HepG2 (cell line): ENCODE results near the gene KISS1R. TPM values are rescaled to one million over a fixed set of nuclear protein-coding genes. Genes with fewer than 3 reads are reported as not detected.

Experiments
- ASH2L ChIP-seq: fragments of 300-600, 200-600 bp; sonication (generic); IDR thresholded peaks from 2 replicates; pipeline ENCODE4 v1.7.0; 2017; ENCODE audit warnings: low read depth, mild to moderate bottlenecking, moderate library complexity, mixed read lengths, low read length; ENCODE audit not compliant: insufficient read length
- HHEX ChIP-seq: IDR thresholded peaks from 2 replicates; pipeline ENCODE4 v1.6.1; 2016; ENCODE audit warnings: control low read depth
- MAFG ChIP-seq: sonication (generic); formaldehyde crosslinking; IDR thresholded peaks from 2 replicates; pipeline ENCODE4 v1.5.1; 2020; ENCODE audit warnings: mild to moderate bottlenecking, missing genetic modification reagents
- POLR2G ChIP-seq: fragments of 200-400 bp; formaldehyde crosslinking; IDR thresholded peaks from 2 replicates; pipeline ENCODE4 v1.6.1; 2018; ENCODE audit warnings: mild to moderate bottlenecking, low read depth, low read length, moderate library complexity
- SRSF4 ChIP-seq: fragments of 200-400 bp; formaldehyde crosslinking; IDR thresholded peaks from one replicate; pipeline ENCODE4 v1.6.1; 2018; ENCODE audit warnings: mild to moderate bottlenecking, low read depth, low read length, moderate library complexity; ENCODE audit not compliant: poor library complexity, severe bottlenecking
- TAF15 ChIP-seq: fragments of 200-400 bp; formaldehyde crosslinking; IDR thresholded peaks from one replicate; pipeline ENCODE4 v1.6.1; 2018; ENCODE audit warnings: mild to moderate bottlenecking, low read depth, low read length; ENCODE audit not compliant: poor library complexity, severe bottlenecking
- ZNF251 ChIP-seq: sonication (generic); formaldehyde crosslinking; IDR thresholded peaks from 2 replicates; pipeline ENCODE4 v1.9.0; 2021; ENCODE audit warnings: mild to moderate bottlenecking, missing genetic modification reagents
- ZNF597 ChIP-seq: sonication (generic); formaldehyde crosslinking; IDR thresholded peaks from 2 replicates; pipeline ENCODE4 v1.5.0; 2020; ENCODE audit warnings: missing genetic modification reagents
- ZNF777 ChIP-seq: sonication (generic); formaldehyde crosslinking; IDR thresholded peaks from 2 replicates; pipeline ENCODE4 v1.4.0; 2020; ENCODE audit warnings: missing genetic modification reagents
- ZNF883 ChIP-seq: sonication (generic); formaldehyde crosslinking; IDR thresholded peaks from 2 replicates; pipeline ENCODE4 v1.5.1; 2020; ENCODE audit warnings: mild to moderate bottlenecking, missing genetic modification reagents; ENCODE audit errors: not compliant biosample characterization
- polyA plus RNA-seq, 8 experiments: library from polyadenylated mRNA; depleted of rRNA in 3 of 8; stranded (reverse) in 7 of 8; unstranded in 1 of 8; fragments of >200 nt; fragmentation: Illumina TruSeq in 4 of 8; extraction: Trizol in 4 of 8; gene quantifications; 2 replicates each; pipeline versions ENCODE4 v1.2.1 to v1.2.3, GENCODE V29; 2011 to 2016; ENCODE audit warnings: low read depth in 4 of 8, missing spikeins in 1 of 8, mixed read lengths in 1 of 8; ENCODE audit not compliant: insufficient read depth in 1 of 8
- total RNA-seq, 5 experiments: library from RNA; depleted of rRNA; stranded (reverse); fragments of >200 nt; fragmentation: Illumina TruSeq; extraction: Trizol; gene quantifications; 2 replicates each; pipeline ENCODE4 v1.2.3, GENCODE V29; 2016; ENCODE audit warnings: low read depth in 1 of 5
- TF ChIP-seq, protein P1 (sequence below): sonication (generic); formaldehyde crosslinking; IDR thresholded peaks from 2 replicates; pipeline ENCODE4 v1.5.0; 2020; ENCODE audit warnings: missing genetic modification reagents
- TF ChIP-seq, protein P2 (sequence below): sonication (generic); formaldehyde crosslinking; IDR thresholded peaks from 2 replicates; pipeline ENCODE4 v1.8.0; 2022; ENCODE audit warnings: missing genetic modification reagents, mild to moderate bottlenecking, moderate library complexity, borderline replicate concordance
- TF ChIP-seq, protein P3 (sequence below): sonication (generic); formaldehyde crosslinking; IDR thresholded peaks from 2 replicates; pipeline ENCODE4 v1.4.0; 2020; ENCODE audit warnings: mild to moderate bottlenecking, missing genetic modification reagents

Gene KISS1R
- total and polyA plus RNA-seq, 2 of the 13 experiments (the other 11 are each of a cell fraction or from before 2014, with no cell fraction given): 1.1 to 10.2 TPM

DNA sequence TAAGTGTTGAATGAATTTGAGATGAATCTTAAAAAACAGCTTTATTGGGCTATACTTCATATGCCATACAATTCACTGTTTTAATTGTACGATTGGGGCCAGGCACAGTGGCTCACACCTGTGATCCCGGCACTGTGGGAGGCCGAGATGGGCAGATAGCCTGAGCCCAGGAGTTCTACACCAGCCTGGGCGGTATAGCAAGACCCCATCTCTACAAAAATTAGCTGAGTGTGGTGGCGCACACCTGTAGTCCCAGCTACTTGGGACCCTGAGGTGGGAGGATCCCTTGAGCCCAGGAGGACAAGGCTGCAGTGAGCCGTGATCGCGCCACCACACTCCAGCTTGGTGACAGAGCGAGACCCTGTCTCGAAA is 19.0 kb downstream of the KISS1R start (continued):
- TF ChIP-seq, protein P1, sequence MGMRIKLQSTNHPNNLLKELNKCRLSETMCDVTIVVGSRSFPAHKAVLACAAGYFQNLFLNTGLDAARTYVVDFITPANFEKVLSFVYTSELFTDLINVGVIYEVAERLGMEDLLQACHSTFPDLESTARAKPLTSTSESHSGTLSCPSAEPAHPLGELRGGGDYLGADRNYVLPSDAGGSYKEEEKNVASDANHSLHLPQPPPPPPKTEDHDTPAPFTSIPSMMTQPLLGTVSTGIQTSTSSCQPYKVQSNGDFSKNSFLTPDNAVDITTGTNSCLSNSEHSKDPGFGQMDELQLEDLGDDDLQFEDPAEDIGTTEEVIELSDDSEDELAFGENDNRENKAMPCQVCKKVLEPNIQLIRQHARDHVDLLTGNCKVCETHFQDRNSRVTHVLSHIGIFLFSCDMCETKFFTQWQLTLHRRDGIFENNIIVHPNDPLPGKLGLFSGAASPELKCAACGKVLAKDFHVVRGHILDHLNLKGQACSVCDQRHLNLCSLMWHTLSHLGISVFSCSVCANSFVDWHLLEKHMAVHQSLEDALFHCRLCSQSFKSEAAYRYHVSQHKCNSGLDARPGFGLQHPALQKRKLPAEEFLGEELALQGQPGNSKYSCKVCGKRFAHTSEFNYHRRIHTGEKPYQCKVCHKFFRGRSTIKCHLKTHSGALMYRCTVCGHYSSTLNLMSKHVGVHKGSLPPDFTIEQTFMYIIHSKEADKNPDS (CRISPR knock-in tag): no peak
- TF ChIP-seq TAF15 (no peak), MAFG (CRISPR knock-in tag) (no peak), ZNF597 (CRISPR knock-in tag) (no peak), HHEX (CRISPR knock-in tag) (no peak), ASH2L (no peak), POLR2G (peak; percentile 2; the same call in 1 of the 2 replicates), ZNF251 (CRISPR knock-in tag) (no peak), ZNF883 (no peak), ZNF777 (no peak), SRSF4 (no peak)
- TF ChIP-seq, protein P2, sequence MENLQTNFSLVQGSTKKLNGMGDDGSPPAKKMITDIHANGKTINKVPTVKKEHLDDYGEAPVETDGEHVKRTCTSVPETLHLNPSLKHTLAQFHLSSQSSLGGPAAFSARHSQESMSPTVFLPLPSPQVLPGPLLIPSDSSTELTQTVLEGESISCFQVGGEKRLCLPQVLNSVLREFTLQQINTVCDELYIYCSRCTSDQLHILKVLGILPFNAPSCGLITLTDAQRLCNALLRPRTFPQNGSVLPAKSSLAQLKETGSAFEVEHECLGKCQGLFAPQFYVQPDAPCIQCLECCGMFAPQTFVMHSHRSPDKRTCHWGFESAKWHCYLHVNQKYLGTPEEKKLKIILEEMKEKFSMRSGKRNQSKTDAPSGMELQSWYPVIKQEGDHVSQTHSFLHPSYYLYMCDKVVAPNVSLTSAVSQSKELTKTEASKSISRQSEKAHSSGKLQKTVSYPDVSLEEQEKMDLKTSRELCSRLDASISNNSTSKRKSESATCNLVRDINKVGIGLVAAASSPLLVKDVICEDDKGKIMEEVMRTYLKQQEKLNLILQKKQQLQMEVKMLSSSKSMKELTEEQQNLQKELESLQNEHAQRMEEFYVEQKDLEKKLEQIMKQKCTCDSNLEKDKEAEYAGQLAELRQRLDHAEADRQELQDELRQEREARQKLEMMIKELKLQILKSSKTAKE (CRISPR knock-in tag): no peak
- TF ChIP-seq, protein P3, sequence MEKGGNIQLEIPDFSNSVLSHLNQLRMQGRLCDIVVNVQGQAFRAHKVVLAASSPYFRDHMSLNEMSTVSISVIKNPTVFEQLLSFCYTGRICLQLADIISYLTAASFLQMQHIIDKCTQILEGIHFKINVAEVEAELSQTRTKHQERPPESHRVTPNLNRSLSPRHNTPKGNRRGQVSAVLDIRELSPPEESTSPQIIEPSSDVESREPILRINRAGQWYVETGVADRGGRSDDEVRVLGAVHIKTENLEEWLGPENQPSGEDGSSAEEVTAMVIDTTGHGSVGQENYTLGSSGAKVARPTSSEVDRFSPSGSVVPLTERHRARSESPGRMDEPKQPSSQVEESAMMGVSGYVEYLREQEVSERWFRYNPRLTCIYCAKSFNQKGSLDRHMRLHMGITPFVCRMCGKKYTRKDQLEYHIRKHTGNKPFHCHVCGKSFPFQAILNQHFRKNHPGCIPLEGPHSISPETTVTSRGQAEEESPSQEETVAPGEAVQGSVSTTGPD (CRISPR knock-in tag): no peak
- TF ChIP-seq, all 625 proteins: peak for 4
